GM21529 (cell line): Measurements from ENCODE around the gene FMO3.

Experiments
- ATAC-seq: cut with Tn5 transposase; IDR thresholded peaks from one replicate; pipeline ENCODE4 v1.9.1; 2021; ENCODE audit not compliant: unreplicated experiment

The FMO3 gene

DNA sequence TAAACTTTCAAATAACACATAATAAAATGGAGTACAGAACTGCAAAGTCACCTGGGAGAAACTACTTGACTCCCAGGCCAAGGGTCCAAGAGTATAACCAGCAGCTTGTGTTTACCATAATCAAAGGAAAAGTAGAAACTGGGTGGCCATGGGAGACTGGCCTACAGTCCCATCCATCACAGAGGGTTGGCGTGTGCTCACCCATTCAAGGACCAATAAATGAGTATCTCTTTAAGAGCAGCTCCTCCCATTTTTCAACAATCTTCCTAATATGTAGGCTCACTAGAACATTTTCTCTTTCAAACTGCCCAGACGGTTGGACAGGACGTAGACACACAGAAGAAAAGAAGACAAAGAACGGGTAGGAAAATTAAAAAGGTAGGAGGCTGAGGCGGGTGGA, at the start of gene FMO3:
Gene FMO3 (plus strand): TSS at position 302 of the 400 bp plus-strand sequence. CDS start 1,754 bp downstream, outside the sequence.
- ATAC-seq: no peak

DNA sequence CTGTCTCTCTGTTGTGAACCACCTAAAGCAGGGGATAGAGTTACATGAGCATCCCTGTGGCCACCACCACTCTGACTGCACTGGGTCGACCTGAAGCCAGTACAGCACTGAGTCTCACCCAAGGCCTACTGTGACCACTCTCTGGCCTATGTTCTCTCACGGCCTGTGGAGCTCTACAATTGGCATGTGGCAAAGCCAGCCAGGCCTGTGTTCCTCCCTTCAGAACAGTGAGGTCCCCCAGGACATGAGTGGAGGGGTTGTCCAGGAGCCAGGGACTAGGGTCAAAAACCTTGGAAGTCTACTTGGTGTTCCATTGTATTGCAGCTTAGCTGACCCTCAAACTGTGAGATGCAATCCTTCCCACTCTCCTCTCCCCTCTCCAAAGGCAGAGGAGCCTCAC, 42.7 kb upstream of the FMO3 start:
- no peak for ATAC-seq

DNA sequence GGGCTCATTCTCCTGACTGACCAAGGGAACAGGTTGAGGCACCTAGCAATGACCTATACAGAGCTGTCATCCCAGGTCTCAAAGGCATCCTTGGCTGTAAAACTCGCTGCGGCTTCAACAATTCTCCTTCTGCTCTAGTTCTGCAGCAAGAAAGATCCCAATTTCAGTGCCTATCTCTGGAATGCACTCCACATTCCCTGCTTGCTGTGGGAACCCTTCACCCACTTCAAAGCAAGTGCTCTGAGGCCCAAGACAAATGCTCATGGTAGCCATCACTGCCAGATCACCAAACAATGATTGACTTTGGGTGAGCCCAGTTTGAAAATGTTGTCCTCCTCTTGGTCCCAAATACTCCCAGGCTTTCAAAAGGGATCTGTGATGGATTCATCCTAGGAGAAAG, 37.7 kb upstream of the FMO3 start:
- no peak for ATAC-seq

DNA sequence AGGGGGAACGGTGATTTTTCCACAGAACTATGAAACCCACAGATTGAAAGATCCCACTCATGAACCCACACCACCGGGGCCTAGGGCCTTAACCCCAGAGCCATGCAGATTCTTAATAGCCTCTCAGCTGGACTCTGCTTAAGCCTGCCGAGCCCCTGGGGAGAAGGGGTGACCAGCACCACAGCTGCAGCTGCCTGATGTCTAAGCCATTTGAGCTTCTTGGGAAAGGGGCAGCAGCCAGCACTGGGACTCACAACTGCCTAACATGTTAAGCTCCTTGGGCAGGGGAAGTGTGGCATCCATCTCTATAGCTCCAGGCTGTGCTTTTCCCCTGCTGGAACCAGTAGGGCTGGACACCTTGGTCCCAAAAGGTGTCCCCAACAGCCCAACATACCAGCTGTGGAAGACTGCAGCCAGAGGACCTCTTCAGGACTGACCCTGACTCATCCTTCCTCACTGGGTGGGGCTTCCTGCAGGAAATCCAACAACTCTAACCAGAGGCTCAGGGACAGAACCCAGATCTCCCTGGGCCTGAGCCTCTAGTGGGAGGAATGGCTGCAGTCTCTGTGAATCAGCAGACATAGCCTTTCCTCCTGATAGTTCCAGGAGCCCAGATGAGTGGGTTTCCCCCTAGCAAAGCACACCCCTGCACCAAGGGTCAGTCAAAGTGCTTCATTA, 34.6 kb upstream of the FMO3 start:
- ATAC-seq: no peak

DNA sequence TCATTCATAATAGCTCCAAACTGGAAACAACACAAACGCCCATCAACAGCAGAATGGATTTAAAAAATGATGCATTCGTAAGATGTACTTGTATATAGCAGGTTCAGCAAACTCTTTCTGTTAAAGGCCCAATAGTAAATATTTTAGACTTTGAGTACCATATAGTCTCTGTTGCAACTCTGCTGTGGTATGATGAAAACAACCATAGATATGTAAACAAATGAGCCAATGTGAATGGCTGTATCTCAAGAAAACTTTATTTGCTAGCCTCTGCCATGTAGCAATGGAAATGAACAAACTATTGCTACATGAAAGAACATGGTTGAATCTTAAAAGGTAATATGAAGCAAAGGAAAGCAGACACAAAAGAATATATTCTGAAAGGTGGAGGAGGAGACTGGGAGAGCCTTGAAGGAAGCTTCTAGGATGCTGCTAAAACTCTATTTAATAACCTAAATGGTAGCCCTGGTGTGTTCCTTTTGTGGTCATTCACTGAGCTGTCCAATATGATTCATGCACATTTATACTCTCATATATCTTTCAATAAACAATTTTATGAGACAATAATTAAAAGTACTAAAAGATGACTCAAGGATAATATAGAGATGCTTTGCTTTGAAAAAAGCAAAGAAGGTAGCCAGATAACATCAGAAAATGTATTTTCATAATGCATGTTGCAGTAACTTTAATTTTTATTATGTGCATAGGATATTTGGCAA, 29.1 kb upstream of the FMO3 start:
- no peak for ATAC-seq

DNA sequence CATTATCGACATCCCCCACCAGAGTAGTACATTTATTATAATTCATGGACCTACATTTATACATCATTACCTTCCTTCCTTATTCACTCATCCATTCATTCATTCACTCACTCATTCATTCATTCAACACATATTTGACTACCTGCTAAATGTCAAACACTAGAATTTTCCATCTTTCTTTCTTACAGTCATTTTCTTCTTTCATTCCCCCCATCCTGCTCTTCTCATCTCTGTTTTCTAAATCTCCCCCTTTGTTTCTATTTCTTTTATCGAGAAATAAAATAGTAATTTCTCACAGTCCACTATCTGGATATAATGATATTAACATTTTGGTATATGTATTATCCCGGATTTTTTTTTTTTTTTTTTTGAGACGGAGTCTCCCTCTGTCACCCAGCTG, 27.8 kb upstream of the FMO3 start:
- no peak for ATAC-seq

DNA sequence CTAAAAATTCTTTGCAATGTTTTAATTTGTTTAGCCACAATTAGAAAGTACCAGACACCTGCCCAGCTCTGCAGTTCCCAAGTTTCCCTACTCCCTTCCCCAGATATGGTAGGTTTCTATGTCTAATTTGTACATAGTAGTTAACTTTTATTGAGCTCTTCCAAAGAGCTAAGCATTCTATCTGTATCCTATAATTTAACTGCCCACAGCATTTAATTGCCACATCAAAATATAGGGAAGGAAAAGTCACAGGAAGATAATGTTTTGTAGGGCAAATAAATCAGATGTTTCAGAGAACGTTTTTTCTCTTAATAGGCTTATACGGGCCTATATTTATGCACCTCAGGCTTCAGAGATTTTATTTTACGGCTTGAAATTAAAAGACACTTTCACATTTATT, 15.7 kb upstream of the FMO3 start:
- ATAC-seq: no peak

DNA sequence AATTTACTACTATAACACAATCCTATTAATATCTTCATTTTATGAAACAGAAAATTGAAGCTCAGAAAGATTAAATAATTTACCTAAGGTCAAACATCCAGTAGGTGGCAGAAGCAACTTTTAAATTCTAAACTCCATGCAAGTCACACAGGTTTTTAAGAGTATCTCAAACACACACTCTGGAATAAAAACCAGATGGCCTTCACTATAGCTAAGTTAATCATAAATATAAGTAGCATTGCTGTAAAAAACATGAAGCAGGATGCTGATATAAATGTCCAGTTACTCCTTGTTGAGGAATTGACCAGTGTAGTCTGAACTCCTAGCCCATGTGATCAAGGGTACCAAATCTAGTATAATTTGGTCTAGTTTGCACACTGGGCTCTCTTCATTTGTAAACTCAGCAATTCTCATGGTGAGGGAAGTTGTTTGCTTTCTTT, 9.4 kb upstream of the FMO3 start:
- no peak for ATAC-seq

DNA sequence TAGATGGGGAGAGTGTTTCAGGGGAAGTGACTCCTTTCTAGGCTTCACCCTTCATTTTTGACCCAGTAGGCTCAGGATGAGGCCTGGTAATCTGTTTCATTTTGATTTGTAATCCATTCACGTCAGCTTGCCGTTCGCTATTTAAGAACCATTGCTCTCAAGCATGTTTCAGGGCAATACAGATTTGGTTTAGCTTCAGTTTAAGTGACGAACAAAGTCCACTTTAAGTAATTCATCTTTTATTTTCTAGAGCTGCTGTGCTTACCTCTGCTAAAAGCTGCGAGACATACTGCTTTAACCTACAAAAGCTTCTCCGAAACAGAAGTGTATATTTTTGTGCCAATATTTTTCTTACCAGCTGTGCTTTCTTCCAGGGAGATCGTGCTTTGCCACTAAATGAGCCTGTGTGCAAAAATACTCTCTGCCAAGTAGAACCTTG, 8.9 kb upstream of the FMO3 start:
- ATAC-seq: no peak

DNA sequence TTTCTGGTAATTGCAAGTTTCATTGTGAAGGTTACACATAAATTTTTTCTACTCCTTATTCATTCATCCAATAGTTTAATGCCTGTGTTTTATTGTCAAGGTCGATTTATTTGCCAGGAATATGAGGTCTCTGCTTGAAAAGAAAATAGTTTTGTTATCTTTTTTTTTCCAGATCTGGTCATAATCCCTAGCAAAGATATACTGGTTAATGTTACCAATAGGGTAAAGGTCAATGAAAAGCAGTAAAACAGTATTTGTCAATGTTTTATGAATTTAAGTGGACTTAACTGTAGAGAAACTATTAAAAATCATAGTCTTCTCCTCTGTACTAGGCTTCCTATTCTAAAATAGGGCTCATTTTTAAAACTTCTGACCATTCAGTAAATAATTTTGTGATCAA, 8.1 kb upstream of the FMO3 start:
- no peak for ATAC-seq

DNA sequence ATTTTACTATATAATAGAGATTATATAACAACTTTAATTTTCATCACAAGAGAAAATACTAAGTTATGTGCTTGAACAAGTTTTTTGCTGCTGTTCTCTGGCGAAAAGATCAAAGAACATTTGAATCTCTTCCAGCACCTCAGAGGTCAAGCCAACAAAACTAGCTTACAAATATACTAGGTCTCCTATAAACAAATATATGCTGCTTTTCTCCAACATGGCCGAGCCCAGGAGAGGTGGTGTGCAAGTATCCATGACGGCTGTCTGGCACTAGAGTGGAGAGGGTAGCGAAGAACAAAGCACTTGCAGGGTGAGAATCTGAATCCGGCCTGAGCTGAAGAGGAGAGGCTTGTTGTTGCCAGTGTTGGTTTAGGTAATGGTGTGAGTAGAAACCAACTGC, 7.5 kb upstream of the FMO3 start:
- ATAC-seq: no peak

DNA sequence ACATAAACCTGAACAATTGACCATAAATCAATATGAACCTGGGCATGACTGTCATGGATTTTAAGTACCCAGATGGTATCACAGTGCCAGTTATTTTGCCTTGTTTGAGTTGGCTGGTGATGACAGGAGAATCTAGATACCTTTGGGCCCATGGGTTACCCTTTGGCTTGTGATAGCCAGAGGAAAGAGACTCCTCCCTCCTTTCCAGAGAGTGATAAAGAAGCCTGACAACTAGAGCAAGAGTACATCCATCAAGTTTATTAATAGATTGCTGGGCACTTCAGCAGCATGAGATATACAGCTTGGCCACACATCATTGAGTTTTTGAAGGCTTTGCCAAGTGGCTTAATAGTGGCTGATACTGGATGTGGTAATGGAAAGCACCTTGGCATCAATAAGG, 6.6 kb upstream of the FMO3 start:
- ATAC-seq: no peak

DNA sequence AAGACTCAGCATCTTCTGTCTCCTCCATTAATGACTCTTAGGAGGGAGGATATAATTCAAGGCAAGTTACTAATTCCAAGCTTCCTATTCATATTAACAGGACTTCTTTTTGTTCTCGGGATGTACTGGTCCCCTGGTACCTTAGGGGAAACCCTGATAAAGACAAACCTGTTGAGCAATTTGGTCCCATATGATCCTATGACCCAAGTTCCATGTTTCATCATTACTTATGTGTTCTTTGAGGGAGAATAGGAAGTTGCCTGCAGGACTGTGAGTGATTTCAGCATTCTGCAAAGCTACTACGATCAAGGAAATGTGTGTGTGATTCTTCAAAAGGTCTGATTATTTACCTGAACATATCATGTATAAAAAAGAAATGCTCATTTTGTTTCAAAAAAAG, 5.8 kb upstream of the FMO3 start:
- no peak for ATAC-seq

DNA sequence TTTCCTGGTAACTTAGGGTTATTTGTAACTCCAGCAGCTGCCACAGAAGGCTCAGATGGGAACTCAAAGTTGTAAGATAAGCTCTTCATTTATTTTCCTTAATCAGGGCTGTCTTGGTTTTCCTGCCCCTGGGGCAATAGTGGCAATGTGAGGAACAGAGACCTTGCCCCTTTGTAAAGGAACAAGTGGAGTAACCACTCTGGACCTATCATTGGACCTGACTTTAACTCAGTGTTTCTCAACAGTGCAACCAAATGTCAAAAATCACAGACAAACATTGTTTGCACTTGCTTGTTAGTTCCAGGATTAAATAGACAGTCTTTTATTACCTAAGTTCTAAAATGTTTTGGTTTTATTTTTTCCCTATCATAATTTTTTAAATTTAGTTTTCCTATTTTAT, 2.8 kb upstream of the FMO3 start:
- ATAC-seq: no peak

DNA sequence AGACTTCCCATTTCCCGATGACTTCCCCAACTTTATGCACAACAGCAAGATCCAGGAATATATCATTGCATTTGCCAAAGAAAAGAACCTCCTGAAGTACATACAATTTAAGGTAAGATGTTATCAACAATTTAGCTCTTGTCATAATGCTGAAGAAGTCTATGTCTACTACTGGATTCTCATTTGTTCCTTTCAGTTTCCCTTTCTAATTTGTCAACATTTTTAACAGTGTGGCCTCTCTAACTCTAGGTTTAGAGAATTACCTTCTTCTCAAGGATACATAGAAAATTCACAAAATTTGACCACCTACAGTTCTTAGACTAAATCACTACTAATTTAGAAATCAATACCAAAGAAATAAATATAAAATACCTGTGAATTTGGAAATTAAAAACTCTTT, 13.2 kb downstream of the FMO3 start:
- no peak for ATAC-seq

DNA sequence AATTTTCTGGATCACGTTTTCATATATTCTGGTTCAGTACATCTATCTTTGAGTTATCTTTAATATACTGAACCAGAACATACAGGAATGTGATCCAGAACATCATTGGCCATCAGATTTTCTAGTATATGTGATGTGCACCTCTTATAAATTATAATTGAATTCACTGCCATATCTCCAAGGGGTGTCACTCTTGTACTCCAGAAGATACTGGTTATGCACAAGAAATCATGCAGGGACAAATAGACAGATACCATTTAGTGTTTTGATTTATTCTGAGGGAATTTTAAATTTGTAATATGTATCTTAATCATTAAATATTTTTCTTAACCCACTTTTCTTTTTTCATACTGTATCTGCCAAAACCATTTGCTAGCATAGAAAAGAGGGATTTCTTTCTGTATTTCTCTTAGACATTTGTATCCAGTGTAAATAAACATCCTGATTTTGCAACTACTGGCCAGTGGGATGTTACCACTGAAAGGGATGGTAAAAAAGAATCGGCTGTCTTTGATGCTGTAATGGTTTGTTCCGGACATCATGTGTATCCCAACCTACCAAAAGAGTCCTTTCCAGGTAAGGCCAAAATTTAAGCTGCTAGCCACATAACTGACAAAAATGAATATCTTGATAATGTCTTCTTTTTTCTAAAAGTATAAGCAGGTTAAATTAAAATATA, 16.7 kb downstream of the FMO3 start:
- ATAC-seq: no peak

DNA sequence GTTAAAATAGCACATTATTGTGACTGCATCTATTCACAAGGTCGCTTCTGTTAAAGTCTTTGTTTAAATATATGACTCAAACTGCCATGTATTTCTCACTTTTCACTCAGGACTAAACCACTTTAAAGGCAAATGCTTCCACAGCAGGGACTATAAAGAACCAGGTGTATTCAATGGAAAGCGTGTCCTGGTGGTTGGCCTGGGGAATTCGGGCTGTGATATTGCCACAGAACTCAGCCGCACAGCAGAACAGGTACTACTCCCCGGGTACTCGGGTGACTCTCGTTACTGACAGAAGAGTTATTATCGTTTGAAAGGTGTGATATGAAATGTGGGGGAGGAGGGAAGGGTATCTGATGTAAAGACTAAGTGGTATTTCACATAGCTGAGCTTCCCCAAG, 17.3 kb downstream of the FMO3 start:
- no peak for ATAC-seq

DNA sequence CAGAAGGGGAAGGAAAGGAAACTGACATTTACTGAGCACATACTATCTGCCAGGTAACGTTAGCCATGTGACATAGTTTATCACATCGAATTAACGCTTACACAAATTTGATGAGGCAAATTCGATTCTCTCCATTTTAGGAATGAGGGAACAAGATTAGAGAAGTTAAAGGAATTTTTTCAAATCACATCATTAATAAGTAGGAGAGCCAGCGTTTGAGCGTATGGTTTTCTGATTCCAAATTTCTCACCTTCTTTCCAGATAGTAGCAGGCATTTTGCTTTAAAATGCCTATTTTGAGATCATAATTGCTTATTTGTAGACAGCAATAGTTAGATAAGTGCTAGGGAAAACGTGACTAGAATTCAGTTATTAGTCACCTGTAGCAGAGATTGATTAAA, 19.3 kb downstream of the FMO3 start:
- ATAC-seq: no peak

DNA sequence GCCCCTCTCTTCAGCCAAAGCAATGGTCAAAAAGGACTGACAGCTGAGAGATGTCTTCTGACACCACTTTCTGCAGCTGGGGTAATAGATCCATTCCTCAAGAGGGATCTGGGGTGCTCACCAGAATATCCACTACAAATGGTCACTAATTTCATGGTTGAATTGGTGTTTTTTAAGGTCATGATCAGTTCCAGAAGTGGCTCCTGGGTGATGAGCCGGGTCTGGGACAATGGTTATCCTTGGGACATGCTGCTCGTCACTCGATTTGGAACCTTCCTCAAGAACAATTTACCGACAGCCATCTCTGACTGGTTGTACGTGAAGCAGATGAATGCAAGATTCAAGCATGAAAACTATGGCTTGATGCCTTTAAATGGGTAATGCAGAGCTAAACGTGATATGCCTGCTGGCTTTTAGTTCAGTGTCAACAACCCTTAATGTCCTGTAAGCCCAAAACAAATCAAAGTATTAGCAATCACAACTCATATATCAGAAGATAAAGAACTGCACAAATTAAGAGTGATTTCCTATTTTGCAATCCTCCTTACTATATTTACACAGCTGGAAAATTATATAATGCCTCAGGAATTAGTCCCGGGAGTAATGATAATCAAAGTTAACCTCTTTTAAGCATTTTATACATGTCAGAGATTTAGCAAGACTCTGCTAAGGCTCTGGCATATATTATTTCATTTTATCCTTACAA, 20.1 kb downstream of the FMO3 start:
- ATAC-seq: no peak

DNA sequence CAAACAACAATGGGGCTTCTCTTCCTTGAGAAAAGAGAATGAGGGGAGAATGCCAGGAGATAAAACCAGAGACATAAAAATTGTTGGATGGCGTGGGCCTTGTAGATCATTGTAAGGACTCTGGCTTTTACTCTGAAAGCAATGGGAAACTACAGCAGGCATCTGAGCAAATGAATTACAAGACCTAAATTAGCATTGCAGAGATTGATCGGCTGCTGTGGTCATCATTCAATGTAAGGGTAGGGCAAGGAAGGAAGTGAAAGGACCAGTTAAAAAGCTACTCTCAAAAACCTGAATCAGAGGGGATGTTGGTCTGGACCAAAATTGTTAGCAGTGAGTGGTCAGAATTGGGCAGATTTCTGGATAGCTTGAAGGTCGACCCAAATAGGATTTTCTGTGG, 21.4 kb downstream of the FMO3 start:
- ATAC-seq: no peak

DNA sequence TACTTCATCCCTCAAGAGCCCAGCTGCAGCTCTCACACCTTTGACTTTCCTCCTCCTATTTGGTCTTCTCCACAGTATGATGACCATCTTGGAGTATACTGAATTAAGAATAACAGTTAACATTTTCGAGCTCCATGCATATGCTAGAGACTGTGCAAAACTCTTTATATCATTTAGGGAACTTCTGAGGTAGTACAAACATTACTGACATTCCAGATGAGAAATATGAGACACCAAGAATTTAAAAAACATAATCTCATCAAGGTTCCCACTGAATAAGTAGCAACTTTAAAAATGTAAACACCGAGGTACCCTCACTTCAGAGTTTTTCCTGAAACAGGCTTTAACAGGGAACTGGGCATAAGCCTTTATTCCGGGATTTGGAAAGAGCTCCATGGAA, 22.7 kb downstream of the FMO3 start:
- no peak for ATAC-seq
